Measurements from ENCODE around the gene SLC7A4. TPM values are rescaled to one million over a fixed set of nuclear protein-coding genes. Genes with fewer than 3 reads are reported as not detected.
"Not testable (repeated sequence)": the region's sequence is repeated elsewhere in the genome, so short reads cannot be mapped to it uniquely, and the experiment has no call there.

SLC7A4 gene
- polyA plus RNA-seq, 1 donor from 2014 or later: not detected

DNA sequence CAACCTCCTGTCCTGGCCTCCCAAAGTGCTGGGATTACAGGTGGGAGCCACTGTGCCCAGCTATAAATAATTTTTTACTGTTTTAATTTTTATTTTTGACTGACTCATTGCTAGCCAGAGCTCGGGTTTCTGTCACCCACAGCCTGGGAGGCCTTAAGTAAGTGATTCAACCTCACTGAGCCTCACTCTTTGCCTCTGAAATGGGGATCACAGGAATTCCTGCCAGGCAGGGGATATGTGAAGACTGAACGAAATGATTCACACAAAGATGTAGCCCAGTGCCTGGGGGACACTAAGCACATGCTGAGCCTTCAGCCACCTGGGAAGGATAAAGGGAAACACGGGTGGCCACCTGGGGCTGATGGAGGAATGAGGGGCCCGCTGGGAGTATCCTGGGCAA, 9.6 kb upstream of the SLC7A4 start:
- H3K9me3 ChIP-seq (ENCODE audit: low read length): no peaks in the 10 kb centered on the region
- H2AFZ ChIP-seq (ENCODE audit: low read depth, low read length): no peak overlapping the region
- no peaks in the 10 kb centered on the region for H3F3A ChIP-seq (ENCODE audit: insufficient read depth, low read length, poor library complexity, severe bottlenecking)
- no peaks in the 10 kb centered on the region for H3K79me2 ChIP-seq (replicated peaks; ENCODE audit: insufficient read depth, low read length)
- TF ChIP-seq EP300 (conservative IDR thresholded peaks at IDR 0.05; ENCODE audit: poor library complexity, severe bottlenecking) (no peak), SMC3 (conservative IDR thresholded peaks at IDR 0.05; ENCODE audit: poor library complexity) (no peak), MXI1 (conservative IDR thresholded peaks at IDR 0.05; ENCODE audit: poor library complexity, severe bottlenecking) (no peak), EZH2 (IDR thresholded peaks at IDR 0.05; ENCODE audit: borderline replicate concordance, insufficient read depth, low read length, poor library complexity, severe bottlenecking) (no peak), RAD21 (conservative IDR thresholded peaks at IDR 0.05) (no peak), POLR2AphosphoS5 (IDR thresholded peaks at IDR 0.05) (no peak), TAF1 (IDR thresholded peaks at IDR 0.05; ENCODE audit: low read depth) (no peak)
- TF ChIP-seq, protein P1, sequence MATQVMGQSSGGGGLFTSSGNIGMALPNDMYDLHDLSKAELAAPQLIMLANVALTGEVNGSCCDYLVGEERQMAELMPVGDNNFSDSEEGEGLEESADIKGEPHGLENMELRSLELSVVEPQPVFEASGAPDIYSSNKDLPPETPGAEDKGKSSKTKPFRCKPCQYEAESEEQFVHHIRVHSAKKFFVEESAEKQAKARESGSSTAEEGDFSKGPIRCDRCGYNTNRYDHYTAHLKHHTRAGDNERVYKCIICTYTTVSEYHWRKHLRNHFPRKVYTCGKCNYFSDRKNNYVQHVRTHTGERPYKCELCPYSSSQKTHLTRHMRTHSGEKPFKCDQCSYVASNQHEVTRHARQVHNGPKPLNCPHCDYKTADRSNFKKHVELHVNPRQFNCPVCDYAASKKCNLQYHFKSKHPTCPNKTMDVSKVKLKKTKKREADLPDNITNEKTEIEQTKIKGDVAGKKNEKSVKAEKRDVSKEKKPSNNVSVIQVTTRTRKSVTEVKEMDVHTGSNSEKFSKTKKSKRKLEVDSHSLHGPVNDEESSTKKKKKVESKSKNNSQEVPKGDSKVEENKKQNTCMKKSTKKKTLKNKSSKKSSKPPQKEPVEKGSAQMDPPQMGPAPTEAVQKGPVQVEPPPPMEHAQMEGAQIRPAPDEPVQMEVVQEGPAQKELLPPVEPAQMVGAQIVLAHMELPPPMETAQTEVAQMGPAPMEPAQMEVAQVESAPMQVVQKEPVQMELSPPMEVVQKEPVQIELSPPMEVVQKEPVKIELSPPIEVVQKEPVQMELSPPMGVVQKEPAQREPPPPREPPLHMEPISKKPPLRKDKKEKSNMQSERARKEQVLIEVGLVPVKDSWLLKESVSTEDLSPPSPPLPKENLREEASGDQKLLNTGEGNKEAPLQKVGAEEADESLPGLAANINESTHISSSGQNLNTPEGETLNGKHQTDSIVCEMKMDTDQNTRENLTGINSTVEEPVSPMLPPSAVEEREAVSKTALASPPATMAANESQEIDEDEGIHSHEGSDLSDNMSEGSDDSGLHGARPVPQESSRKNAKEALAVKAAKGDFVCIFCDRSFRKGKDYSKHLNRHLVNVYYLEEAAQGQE (IDR thresholded peaks at IDR 0.05; ENCODE audit: borderline replicate concordance): no peak
- TF ChIP-seq, protein P2, sequence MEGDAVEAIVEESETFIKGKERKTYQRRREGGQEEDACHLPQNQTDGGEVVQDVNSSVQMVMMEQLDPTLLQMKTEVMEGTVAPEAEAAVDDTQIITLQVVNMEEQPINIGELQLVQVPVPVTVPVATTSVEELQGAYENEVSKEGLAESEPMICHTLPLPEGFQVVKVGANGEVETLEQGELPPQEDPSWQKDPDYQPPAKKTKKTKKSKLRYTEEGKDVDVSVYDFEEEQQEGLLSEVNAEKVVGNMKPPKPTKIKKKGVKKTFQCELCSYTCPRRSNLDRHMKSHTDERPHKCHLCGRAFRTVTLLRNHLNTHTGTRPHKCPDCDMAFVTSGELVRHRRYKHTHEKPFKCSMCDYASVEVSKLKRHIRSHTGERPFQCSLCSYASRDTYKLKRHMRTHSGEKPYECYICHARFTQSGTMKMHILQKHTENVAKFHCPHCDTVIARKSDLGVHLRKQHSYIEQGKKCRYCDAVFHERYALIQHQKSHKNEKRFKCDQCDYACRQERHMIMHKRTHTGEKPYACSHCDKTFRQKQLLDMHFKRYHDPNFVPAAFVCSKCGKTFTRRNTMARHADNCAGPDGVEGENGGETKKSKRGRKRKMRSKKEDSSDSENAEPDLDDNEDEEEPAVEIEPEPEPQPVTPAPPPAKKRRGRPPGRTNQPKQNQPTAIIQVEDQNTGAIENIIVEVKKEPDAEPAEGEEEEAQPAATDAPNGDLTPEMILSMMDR (IDR thresholded peaks at IDR 0.05; ENCODE audit: poor library complexity, severe bottlenecking): no peak
- H3K9me2 ChIP-seq (ENCODE audit: insufficient read depth, low read length): no peaks in the 10 kb centered on the region
- H3K27ac ChIP-seq (ENCODE audit: low read length): no peak overlapping the region
- no peak overlapping the region for H3K4me2 ChIP-seq (ENCODE audit: low read length)
- H3K27me3 ChIP-seq (ENCODE audit: insufficient read depth, low read depth, low read length): no peaks in the 10 kb centered on the region
- H3K36me3 ChIP-seq (ENCODE audit: insufficient read depth, low read length): no peaks in the 10 kb centered on the region
- H3K4me3 ChIP-seq (ENCODE audit: low read length): no peak overlapping the region
- H4K20me1 ChIP-seq (ENCODE audit: insufficient read depth): no peaks in the 10 kb centered on the region
- no peak overlapping the region for H3K9ac ChIP-seq (ENCODE audit: low read length)

DNA sequence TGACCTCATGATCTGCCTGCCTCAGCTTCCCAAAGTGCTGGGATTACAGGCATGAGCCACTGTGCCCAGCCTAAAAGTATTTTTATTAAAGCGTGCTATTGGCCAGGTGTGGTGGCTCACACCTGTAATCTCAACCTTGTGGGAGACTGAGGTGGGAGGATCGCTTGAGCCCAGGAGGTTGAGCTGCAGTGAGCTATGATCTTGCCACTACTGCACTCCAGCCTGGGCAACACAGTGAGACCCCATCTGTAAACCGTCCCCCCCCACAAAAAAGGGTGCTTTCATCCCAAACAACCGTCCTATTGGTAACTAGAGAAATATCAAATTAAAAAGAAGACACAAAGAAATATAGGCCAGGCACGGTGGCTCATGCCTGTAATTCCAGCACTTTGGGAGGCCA, 6.8 kb upstream of the SLC7A4 start:
- H3K9ac ChIP-seq (ENCODE audit: low read length); H3K4me3 ChIP-seq (ENCODE audit: low read length); H4K20me1 ChIP-seq (ENCODE audit: insufficient read depth); H3K9me3 ChIP-seq (ENCODE audit: low read length); H3F3A ChIP-seq (ENCODE audit: insufficient read depth, low read length, poor library complexity, severe bottlenecking); H3K27me3 ChIP-seq (ENCODE audit: insufficient read depth, low read depth, low read length); H3K4me2 ChIP-seq (ENCODE audit: low read length); H3K9me2 ChIP-seq (ENCODE audit: insufficient read depth, low read length); H3K27ac ChIP-seq (ENCODE audit: low read length); H3K79me2 ChIP-seq (replicated peaks; ENCODE audit: insufficient read depth, low read length); H3K36me3 ChIP-seq (ENCODE audit: insufficient read depth, low read length); H2AFZ ChIP-seq (ENCODE audit: low read depth, low read length): not testable (repeated sequence)

DNA sequence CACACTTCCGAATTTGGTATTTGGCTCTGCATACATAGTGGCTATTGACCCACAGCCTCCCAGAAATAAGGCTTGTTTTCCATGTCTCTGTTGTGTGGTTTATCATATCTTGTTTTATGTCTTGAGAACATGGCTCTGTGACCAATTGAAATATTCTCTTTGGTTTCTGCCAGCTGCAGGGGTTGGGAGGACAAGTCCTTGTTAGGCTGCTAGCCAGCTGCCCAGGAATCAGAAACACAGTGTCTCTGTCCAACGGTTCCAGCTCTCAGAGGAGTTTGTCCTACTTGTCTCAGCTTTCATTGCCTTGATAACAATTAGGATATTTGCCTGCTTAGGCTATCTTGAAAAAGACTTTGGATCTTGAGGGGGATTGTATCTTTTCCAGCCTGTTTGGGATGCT, 6.0 kb upstream of the SLC7A4 start:
- Histone ChIP-seq H4K20me1 (ENCODE audit: insufficient read depth) (no peaks in the 10 kb centered on the region), H3K27me3 (ENCODE audit: insufficient read depth, low read depth, low read length) (no peaks in the 10 kb centered on the region), H2AFZ (ENCODE audit: low read depth, low read length) (no peak overlapping the region), H3K9me2 (ENCODE audit: insufficient read depth, low read length) (no peaks in the 10 kb centered on the region), H3K27ac (ENCODE audit: low read length) (no peak overlapping the region), H3K4me3 (ENCODE audit: low read length) (no peak overlapping the region), H3K4me2 (ENCODE audit: low read length) (no peak overlapping the region), H3F3A (ENCODE audit: insufficient read depth, low read length, poor library complexity, severe bottlenecking) (no peaks in the 10 kb centered on the region), H3K79me2 (replicated peaks; ENCODE audit: insufficient read depth, low read length) (no peaks in the 10 kb centered on the region), H3K9me3 (ENCODE audit: low read length) (no peaks in the 10 kb centered on the region), H3K9ac (ENCODE audit: low read length) (no peak overlapping the region), H3K36me3 (ENCODE audit: insufficient read depth, low read length) (no peaks in the 10 kb centered on the region)
- TF ChIP-seq, protein P1 (IDR thresholded peaks at IDR 0.05; ENCODE audit: borderline replicate concordance): no peak
- TF ChIP-seq POLR2AphosphoS5 (IDR thresholded peaks at IDR 0.05) (no peak), TAF1 (IDR thresholded peaks at IDR 0.05; ENCODE audit: low read depth) (no peak), MXI1 (conservative IDR thresholded peaks at IDR 0.05; ENCODE audit: poor library complexity, severe bottlenecking) (no peak), EZH2 (IDR thresholded peaks at IDR 0.05; ENCODE audit: borderline replicate concordance, insufficient read depth, low read length, poor library complexity, severe bottlenecking) (no peak), EP300 (conservative IDR thresholded peaks at IDR 0.05; ENCODE audit: poor library complexity, severe bottlenecking) (no peak)
